NCI-H774 (cell line): ENCODE measurements around the gene ZNF772.

Source experiments
- DNase-seq: peaks from one replicate; lab custom pipeline; 2025; lab: John Stamatoyannopoulos, UW

Gene ZNF772

DNA sequence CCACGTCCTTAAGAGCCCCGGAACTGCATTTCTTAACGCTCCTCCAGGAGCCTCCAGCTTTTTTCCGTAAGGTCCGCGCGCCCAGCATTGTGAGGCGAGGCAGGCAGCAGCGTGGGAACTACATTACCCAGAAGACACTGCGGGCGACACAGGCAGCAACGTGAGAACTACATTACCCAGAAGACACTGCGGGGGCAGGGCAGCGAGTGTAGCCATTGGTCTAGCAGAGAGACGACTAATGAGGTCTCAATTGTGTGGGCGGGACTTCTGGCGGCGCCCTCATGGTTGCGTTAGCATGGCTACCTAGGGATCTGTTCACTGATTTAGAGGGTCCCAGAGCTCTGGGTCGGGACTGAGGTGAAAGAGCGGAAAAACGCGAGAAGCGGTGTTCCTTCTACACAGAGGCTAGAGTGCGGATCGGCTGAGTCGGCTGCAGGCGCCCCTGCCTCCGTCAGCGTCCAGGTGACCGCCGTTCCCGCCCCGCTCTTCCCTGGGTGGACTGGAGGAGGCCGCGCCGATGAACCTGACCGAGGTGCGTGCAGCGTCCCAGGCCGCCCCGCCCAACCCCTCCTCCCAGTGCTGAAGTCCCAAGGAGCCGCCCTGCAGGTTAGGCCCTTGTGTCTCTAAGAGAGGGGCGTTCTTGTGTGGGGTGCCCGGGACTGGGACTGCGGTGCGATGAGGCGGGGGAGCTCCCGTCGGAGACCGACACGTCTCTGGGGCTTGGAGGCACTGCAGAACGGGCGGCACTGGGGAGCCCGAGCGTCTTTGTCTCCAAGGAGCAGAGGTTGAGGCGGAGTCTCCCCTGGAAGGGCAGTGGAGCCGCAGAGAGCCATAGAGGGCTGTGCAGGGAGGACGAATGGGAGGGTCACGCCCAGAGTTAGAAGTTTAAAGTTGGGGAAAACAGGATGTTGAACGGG is 42.0 kb downstream of the ZNF772 start, which contains the start of gene ZNF749:
Gene ZNF749, plus strand, starts transcription at position 264 of the 917 bp plus-strand sequence. Its CDS starts 254 bp downstream, at position 518.
- peak; percentile 95 for DNase-seq

DNA sequence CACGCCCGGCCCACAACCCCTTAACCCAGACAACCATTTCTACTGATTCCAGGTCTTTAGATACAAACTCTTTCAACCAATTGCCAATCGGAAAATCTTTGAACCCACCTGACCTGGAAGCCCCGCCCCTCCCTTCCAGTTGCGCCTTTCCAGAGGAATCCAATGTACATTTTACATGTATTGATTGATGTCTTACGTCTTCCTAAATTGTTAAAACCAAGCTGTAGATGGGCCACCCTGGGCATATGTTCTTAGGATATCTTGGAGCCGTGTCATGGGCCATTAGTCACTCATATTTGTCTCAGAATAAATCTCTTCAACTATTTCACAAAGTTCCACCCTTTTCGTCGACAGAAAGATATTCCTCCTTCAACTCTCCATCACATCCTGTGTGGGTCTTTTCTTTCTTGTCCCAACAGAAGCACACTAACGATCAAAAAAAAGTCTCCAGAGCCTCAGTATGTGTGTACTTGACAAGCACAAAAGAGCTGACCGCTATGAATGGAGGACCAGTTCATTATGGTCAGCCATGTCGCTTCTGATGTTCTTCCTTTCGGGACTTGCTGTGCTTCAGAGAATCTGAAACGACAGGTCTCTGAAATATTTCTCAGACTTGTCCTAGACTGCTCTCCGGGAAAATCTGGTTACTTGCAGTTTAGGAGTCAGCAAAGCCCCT is 42.8 kb downstream of the ZNF772 start:
- DNase-seq: no peak

GRCh38 chr19:57421037-57421436 is 56.3 kb downstream of the ZNF772 start:
- no peak for DNase-seq

GRCh38 chr19:57419439-57419838 is 57.9 kb downstream of the ZNF772 start:
- no peak for DNase-seq
